HG03558 (cell line): ENCODE measurements around the gene KRTAP10-10.
"Not testable (repeated sequence)": the region's sequence is repeated elsewhere in the genome, so short reads cannot be mapped to it uniquely, and the experiment has no call there.

ENCODE experiments used
- ATAC-seq: cut with Tn5 transposase; IDR thresholded peaks from one replicate; pipeline ENCODE4 v1.9.1; 2021; ENCODE audit warnings: moderate number of reproducible peaks; ENCODE audit not compliant: unreplicated experiment; ENCODE audit errors: extremely low read depth

KRTAP10-10 gene

DNA sequence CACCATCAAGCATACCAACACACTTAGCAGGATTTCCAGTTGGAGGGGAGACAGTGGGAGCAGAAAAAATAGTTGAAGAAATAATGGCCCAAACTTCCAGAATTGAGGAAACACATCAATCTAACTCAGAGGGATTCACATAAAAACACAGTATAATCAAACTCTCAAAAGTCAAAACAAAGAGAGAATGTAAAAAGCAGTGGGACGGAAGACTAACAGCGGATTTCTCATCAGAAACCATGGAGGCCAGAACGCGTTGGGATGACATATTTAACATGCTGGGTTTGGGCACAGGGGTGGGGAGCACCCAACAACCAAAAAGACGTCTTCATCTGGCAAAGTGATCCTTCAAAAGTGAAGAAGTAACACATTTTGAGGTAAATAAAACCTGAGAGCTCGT is 17.3 kb upstream of the KRTAP10-10 start:
- no peak for ATAC-seq

DNA sequence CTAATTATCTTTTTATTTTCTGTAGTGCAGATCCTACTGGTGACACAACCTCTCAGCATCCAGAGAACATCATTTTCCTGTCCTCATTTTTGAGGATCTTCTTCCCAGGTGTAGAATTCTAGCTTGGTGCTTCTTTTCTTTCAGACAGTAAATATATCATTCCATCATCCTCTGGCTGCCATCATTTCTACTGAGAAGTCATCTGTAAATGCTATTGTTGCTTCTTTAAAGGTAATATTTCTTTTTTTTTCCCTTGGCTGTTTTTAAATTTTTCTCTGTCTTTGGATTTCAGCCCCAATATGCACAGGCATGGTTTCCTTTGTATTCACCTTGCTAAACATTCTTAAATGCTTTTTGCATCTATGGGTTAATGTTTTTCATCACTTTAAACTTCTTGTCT is 13.6 kb upstream of the KRTAP10-10 start:
- ATAC-seq, result no peak

DNA sequence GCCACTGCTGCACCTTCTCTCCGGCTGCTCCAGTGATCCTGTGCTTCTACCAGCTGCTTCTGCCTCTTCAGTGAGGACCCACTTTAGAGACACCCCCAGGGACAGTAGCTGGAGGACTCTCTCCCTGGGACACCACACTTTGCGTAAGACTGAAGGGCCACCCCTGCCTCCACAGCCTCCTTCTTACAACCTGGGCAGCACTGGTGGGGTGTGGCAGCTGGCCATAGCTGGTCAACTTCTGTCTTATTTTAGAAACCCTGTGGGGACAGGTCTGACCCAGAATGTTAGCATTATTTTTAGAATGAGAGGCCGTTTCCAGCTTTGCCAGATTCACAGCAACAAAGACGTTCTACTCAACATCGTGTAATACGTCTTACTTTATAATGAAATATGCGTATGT is 11.4 kb upstream of the KRTAP10-10 start:
- no peak for ATAC-seq

DNA sequence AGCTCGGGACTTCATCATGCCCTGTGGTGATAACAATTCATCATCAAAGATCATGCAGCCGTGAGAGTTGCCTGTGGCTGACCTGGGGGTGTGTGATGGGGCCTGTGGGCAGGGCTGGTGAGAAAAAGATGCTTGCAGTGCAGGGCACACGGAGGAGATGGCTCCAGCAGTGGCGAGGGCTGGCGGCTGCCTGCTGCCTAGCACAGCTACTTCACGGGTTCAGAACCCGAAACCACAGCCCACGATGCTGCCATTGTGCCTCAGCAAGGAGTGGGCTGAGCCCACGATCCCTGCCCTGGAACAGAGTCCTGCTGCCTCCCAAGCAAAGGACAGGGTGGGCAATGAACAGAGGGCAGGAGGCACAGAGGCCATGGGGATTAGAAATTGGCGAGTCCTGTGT is 10.9 kb upstream of the KRTAP10-10 start:
- no peak for ATAC-seq

DNA sequence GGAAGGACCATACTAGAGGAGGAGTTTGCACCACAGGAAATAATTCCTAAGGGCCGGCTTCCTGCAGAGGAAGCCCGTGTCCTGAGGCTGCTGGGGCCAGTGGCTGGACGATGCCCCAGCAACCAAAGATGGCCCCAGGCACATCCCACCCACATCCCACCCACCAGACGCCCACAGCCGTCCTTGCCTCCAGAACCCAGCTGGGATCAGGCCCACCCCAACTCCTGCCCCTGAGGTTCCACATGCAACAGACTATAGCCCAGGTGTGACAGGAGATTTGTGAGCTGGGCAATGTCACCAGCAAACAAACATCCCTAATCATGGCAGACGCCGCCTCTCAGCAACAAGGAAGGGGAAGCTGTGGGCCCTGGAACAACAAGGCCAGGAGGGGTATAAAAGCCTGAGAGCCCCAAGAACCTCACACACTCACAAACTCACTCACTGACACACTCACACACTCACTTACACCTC is 10.4 kb upstream of the KRTAP10-10 start, which contains the start of gene KRTAP10-9:
TSS of gene KRTAP10-9 (plus strand) at position 421 of the 471 bp plus-strand sequence. CDS start 79 bp downstream, outside the sequence.
- ATAC-seq, result no peak

DNA sequence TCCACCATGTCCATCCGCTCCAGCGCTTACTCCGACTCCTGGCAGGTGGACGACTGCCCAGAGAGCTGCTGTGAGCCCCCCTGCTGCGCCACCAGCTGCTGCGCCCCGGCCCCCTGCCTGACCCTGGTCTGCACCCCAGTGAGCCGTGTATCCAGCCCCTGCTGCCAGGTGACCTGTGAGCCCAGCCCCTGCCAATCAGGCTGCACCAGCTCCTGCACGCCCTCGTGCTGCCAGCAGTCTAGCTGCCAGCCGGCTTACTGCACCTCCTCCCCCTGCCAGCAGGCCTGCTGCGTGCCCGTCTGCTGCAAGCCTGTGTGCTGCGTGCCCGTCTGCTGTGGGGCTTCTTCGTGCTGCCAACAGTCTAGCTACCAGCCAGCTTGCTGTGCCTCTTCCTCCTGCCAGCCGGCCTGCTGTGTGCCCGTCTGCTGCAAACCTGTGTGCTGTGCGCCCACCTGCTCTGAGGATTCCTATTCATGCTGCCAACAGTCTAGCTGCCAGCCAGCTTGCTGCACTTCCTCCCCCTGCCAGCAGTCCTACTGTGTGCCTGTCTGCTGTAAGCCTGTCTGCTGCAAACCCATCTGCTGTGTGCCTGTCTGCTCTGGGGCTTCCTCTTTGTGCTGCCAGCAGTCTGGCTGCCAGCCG is 9.9 kb upstream of the KRTAP10-10 start:
- not testable (repeated sequence) for ATAC-seq

DNA sequence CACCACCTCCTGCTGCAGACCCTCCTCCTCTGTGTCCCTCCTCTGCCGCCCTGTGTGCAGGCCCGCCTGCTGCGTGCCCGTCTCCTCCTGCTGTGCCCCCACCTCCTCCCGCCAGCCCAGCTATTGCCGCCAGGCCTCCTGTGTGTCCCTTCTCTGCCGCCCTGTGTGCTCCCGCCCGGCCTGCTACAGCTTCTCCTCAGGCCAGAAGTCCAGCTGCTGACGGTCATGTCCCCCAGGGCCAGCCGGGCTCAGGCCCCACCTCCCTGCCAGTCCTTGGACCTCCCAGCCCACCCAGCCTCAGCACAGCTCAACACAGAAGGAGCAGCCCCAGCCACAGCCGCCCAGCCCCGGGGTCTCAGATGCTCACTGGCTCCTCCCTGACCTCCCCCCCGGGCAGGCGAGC is 9.3 kb upstream of the KRTAP10-10 start:
- not testable (repeated sequence) for ATAC-seq

DNA sequence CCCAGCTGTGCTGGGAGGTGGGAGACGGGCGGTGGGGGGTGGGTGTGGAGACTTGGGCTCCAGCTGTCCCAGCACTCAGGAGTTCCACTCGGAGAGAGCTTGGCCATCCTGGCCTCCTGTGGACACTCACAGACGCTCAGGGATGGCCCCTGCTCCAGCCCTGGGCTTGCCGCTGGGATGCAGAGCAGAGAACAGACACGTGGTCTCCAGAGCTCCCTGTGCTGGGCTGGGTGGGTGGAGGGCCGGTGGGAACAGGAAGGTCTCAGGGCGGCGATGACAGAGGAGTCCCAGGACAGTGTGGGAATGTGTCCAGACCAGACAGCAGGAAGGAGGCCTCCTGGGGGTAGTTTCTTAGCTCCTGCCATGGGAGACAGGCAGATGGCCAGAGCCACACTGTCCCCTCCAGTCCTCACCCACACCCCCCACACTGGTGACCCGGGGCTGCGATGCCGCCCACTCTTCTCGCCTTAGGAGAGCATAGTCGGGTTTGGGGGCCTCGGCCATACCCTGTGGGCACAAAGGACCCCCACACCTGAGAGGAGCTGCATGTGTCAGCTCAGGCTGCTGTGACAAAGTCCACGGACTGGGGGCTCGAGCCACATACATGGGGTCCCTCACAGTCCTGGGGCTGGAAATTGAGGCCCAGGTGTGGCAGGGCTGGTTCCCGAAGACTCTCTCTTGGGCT is 8.3 kb upstream of the KRTAP10-10 start:
- no peak for ATAC-seq

DNA sequence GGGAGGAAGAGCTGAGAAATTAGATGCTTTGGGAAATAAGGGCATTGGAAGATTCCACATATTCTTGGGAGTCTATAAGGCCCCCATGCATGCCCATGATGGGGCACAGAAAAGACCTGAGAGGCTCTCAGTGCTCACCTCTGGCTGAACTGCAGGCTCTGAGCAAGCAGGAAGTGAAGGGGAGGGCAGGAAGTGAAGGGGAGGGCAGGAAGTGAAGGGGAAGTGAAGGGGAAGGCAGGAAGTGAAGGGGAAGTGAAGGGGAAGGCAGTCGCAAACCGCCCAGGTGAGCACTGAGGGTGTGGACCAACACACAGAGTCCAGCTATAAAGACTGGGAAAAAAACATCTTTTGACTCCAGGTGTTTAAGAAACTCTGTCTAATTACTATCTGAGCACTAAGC is 6.7 kb upstream of the KRTAP10-10 start:
- ATAC-seq, result no peak

DNA sequence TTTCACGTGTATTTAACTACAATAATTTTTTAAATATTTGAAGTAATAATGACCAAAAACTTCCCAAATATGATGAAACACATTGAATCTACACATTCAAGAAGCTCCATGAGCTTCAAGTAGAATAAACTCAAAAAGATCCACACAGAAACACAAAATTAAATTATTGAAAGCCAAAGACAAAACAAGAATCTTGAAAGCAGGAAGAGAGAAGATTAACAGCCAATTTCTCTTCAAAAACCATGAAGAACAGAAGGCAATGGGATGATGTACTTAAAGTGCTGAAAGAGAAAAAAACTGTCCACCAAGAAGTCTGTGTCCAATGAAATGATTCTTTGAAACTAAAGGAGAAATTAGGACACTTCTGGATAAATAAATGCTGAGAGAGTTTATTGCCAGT is 5.1 kb upstream of the KRTAP10-10 start:
- no peak for ATAC-seq

DNA sequence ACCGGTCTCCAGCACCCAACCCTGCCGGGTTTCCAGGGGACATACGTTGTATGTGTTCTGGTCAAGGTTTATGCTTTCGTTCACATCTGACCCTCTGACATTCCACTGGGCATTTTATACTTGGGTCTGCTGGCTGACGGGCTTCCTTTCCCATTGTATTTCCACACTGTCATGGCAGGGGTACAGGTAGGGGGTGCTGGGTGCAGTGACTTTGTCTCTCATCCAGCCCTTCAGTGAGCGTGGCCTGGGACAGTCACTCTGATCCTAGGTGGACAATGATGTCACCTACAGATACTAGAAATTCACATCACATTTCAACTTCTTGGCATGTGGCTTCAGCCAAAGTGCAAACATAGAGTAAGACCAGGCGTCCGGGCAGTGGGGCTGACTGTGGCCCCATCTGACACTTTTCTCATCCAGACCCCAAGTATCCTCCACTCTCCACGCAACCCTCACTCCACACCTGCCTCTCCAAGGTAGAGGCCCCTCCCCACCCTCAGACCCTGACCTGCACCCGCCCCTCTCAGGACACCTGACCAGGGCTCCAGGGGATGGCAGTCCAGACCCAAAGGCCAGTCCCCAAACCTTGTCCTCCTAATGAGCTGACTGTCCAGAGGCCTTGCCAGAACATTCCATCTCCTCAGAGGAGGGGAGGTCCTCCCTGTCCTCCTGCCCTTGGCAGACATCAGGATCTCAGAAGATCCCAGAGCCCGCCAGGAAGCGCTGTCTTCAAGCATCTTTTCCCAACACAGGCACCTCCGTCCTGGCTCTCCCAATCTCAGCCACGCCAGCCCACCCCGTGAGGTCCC is 743 bp upstream of the KRTAP10-10 start:
- ATAC-seq, result no peak

DNA sequence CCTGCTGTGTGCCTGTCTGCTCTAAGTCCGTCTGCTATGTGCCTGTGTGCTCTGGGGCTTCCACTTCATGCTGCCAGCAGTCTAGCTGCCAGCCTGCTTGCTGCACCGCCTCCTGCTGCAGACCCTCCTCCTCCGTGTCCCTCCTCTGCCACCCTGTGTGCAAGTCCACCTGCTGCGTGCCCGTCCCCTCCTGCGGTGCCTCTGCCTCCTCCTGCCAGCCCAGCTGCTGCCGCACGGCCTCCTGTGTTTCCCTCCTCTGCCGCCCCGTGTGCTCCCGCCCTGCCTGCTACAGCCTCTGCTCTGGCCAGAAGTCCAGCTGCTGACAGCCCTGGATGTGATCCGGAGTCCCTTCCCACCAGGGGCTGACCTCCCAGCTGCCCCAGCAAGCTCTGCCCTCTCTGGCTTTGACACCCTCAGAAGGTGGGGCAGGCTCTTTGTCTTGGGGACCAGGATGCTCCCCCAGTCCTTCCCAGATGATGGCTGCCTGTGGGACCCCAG is 744 bp downstream of the KRTAP10-10 start:
- not testable (repeated sequence) for ATAC-seq

DNA sequence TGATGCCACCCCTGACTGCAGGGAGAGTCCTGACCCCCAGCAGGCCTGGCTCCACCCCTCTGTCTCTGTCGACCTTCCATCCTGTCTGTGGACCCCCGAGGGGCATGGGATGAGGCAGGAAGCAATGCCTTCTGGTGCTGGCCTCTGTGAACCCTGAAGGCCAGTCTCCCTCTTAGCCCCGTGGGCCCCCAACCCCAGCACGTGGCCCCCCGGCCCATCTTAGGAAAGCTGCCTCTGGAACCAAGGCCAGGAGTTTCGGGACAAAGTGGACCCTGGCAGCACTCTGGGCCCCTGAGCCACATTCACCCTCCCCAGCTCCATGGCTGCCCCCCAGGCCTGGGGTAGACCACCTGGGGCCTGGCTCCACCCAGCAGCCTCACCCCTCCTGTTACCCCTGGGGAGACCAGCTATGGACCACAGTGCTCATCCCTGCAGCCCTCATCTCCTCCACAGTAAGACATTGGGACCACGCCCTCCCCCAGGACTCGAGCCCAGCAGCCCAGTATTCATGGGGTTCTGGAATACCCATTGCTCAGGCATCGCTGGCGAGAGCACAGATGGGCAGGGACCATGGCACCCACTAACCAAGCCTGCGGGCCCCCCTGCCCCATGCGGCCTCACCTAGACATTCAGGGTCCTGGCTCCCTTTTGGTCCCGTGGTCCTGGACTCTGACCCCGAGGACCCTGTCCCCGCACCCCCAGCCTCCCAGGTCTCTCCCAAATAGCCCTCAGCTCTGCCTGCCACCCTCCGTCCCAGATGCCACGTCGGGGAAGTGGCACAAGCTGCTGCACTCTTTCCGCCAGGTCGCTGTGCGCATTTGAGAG is 1.6 kb downstream of the KRTAP10-10 start:
- not testable (repeated sequence) for ATAC-seq

DNA sequence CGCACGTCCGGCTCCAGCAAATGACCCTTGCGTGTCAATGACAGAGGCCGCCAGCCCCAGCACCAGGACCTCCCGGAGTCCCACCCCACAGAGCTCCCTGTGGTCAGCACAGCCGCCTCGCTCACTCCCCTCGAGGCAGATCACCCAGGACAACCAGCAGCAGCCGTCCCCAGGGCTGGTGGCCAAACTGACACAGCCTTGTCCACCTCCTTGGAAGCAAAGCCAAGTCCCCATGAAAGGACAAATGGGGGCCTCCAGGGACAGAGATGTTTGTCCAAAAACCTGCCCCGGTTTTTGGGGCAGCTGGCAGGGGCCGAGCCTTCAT is 2.1 kb downstream of the KRTAP10-10 start:
- ATAC-seq, result no peak

DNA sequence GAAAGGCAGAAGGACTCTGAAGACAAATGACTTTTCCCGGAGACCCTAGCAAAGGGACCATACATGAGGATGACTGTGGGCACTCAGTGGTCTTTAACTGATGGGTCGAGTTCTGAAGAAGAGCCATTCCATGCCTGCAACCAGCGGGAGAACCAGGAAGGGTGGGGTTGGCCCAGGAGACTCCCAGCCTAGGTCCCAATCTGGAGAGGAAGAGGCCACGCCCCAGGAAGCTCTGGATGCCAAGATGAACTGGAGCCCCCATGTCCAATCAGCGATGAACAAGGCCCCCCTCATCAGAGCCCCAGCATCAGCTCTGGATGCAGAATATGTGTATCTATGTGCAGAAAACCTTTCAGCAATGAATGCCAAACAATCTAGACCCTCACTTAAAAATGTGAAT is 3.6 kb downstream of the KRTAP10-10 start:
- ATAC-seq, result no peak

DNA sequence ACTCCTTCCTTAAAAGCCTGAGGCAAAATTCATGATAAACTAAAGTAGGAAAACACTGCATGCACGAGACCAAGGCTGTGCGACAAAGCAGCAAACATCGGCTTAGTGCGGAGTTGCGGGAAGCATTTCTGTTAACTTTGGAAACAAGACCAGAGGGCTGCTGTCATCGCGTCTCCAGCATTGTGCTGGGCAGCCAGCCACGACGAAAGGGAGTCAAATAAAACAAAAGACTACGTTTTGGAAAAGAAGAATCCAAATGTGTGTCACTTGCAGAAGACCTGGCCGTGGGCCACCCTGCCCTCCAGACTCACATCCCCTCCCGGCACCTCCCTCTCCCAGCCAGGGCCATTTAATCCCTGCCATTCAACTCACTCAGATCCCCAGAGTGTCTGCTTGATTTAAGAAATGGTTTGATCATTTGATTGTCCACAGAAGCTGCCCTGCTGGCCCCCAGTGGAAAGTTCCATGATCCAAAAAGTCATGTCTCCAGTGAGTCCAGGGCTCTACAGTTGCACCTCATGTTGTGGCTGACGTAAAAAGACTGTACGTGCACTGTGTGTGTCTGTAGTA is 6.7 kb downstream of the KRTAP10-10 start:
- no peak for ATAC-seq

DNA sequence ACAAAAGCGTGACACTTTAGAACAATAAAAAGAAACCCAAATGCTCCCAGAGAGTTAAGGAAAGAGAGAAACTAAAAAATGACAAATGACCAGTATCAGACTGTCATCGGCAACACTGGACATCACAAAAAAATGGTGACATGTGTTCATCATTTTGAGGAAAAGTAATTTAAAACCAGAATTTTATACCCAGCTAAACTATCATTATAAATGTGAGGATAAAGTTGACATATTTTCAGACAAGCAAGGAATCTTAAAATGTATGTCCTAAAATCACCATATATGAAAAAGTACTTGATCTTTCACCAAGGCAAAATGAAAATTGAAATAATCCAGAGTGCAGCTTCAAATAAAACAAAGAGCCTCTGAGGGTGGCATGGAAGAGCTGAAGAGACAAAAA is 7.7 kb downstream of the KRTAP10-10 start:
- ATAC-seq, result no peak

DNA sequence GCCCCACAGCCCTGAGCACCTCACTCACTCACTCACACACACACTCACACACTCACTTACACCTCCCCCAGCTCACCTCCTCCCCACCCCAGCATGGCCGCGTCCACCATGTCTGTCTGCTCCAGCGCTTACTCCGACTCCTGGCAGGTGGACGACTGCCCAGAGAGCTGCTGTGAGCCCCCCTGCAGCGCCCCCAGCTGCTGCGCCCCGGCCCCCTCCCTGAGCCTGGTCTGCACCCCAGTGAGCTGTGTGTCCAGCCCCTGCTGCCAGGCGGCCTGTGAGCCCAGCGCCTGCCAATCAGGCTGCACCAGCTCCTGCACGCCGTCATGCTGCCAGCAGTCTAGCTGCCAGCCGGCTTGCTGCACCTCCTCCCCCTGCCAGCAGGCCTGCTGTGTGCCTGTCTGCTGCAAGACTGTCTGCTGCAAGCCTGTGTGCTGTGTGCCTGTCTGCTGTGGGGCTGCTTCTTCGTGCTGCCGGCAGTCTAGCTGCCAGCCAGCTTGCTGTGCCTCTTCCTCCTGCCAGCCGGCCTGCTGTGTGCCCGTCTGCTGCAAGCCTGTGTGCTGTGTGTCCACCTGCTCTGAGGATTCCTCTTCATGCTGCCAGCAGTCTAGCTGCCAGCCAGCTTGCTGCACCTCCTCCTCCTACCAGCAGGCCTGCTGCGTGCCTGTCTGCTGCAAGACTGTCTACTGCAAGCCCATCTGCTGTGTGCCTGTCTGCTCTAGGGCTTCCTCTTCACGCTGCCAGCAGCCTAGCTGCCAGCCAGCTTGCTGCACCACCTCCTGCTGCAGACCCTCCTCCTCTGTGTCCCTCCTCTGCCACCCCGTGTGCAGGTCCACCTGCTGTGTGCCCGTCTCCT is 9.4 kb downstream of the KRTAP10-10 start, which contains the start of gene KRTAP10-11:
TSS of gene KRTAP10-11 (plus strand) at position 49 of the 856 bp plus-strand sequence. CDS start at position 94, 45 bp downstream.
- ATAC-seq, result not testable (repeated sequence)

DNA sequence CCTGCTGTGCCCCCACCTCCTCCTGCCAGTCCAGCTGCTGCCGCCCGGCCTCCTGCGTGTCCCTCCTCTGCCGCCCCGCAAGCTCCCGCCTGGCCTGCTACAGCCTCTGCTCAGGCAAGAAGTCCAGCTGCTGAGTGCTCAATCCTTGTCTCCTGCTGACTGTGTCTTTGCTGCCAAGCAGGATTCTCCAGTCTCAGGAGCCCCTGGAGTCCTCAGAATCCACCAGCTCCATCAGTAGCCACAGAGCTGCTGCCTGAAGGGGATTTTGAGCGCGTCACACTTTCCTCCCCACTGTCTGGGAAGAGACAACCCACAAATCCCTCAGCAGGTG is 10.0 kb downstream of the KRTAP10-10 start:
- no peak for ATAC-seq
